Small intestine (tissue), 7 donors: ENCODE data around the gene VPS37B. TPM values are rescaled to one million over a fixed set of nuclear protein-coding genes. Genes with fewer than 3 reads are reported as not detected.

ENCODE experiments used
- DNase-seq, 2 donors: peaks; one replicate each; pipeline versions ENCODE4 v3.0.0 to v3.0.0-alpha.2; 2013
- FAIRE-seq: peaks from 2 replicates; lab custom pipeline; 2012; peaks lifted over from hg19 to GRCh38; lab: Jason Lieb, UNC
- H3K27ac ChIP-seq, 3 donors: one replicate each; pipeline ENCODE4 v1.5.1; 2013; ENCODE audit warnings: low read length in 2 of 3, mild to moderate bottlenecking in 2 of 3, control low read depth in 1 of 3, inconsistent platforms in 1 of 3, low read depth in 1 of 3, moderate library complexity in 1 of 3
- H3K27me3 ChIP-seq, 3 donors: one replicate each; pipeline ENCODE4 v1.6.1; 2013; ENCODE audit warnings: low read length in 3 of 3, inconsistent platforms in 1 of 3; ENCODE audit not compliant: control insufficient read depth in 3 of 3, insufficient read depth in 3 of 3
- H3K36me3 ChIP-seq, 3 donors: one replicate each; pipeline ENCODE4 v1.6.1; 2013; ENCODE audit warnings: low read length in 3 of 3, inconsistent platforms in 1 of 3, low read depth in 1 of 3, mild to moderate bottlenecking in 1 of 3, moderate library complexity in 1 of 3; ENCODE audit not compliant: control insufficient read depth in 3 of 3, insufficient read depth in 2 of 3
- H3K4me1 ChIP-seq, 3 donors: one replicate each; pipeline ENCODE4 v1.6.1; 2013; ENCODE audit warnings: low read length in 2 of 3, inconsistent platforms in 1 of 3, low read depth in 1 of 3, mild to moderate bottlenecking in 1 of 3, moderate library complexity in 1 of 3; ENCODE audit not compliant: control insufficient read depth in 3 of 3, insufficient read depth in 2 of 3
- H3K4me3 ChIP-seq, 3 donors: one replicate each; pipeline ENCODE4 v1.5.1; 2013; ENCODE audit warnings: low read length in 3 of 3, control low read depth in 1 of 3, inconsistent platforms in 1 of 3, low read depth in 1 of 3, mild to moderate bottlenecking in 1 of 3, moderate library complexity in 1 of 3
- H3K9me3 ChIP-seq, 2 donors: one replicate each; pipeline ENCODE4 v1.6.1; 2013; ENCODE audit warnings: low read depth in 1 of 2, low read length in 1 of 2; ENCODE audit not compliant: control insufficient read depth in 2 of 2, insufficient read depth in 1 of 2
- WGBS, 3 donors: extraction: QIAGEN DNeasy Blood & Tissue Kit; methylation state at CpG; one replicate each; pipeline ENCODE4 v1.1.7; 2013; 5-methylcytosine and 5-hydroxymethylcytosine counted together
- polyA plus RNA-seq, 4 donors: library from polyadenylated mRNA; stranded (reverse) in 3 of 4; unstranded in 1 of 4; fragments of 200-250 nt in 3 of 4; fragments of 120-200 nt in 1 of 4; gene quantifications; one replicate each; pipeline versions ENCODE4 v1.2.1 to v1.2.3, GENCODE V29; 2013
- donor health status: healthy with polysubstance abuse.
- donor health status: control.
- donor health status: control.
- donor health status: Bipolar disorder and iron deficiency.
- donor health status: healthy.

VPS37B gene
- polyA plus RNA-seq, 4 donors = 22.8 to 31.4 (median 25.1) TPM

DNA sequence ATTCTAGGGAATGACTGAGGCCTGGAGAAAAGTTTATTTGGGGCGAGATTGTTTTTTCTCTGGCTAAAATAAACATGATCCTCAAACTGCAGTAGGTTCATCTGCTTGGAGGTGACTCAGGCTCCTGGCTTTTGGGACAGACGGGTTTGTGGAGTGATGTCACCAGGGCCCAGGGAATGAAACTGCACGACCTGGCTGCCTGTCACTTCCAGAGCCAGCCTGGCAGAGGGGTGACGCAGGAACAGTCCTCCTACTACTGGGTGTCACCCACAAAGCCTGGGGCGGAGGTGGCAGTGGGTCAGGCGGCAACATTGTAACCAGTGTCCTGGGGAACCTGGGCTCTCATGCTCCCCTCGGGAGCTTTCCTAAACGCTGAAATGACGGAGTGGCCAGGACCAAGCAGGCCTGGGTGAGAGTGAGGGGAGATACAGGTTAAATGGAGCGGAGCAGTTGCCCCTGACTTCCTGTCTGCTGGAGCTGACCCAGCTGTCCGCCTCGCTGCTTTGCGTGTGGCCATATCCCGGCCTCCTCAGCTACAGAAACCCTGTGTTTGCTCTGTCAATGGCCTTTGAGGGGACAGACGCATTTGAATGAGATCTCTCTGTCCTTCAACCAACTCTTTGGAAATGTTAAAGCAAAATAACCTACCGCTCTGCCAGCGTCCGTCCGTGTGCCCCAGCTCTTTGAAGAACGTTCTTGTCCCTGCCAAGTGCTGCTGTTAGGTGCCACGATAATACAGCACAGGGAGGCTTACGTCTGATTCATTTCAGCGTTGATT is 54.2 kb downstream of the VPS37B start:
- H3K4me1 ChIP-seq = peaks cover 4 to 61% (median 6%) of the 10 kb centered on the region in 3 donors
- FAIRE-seq (no peak), DNase-seq (no peak)
- no peak overlapping the region for H3K27ac ChIP-seq
- WGBS, 3 donors = 69 to 76% (median 72%) methylated on average over 23 of the region's 23 CpGs
- peaks cover 0 to 50% (median 2%) of the 10 kb centered on the region in 3 donors for H3K36me3 ChIP-seq
- H3K27me3 ChIP-seq = no peaks in the 10 kb centered on the region
- no peak overlapping the region for H3K4me3 ChIP-seq
- no peaks in the 10 kb centered on the region for H3K9me3 ChIP-seq

DNA sequence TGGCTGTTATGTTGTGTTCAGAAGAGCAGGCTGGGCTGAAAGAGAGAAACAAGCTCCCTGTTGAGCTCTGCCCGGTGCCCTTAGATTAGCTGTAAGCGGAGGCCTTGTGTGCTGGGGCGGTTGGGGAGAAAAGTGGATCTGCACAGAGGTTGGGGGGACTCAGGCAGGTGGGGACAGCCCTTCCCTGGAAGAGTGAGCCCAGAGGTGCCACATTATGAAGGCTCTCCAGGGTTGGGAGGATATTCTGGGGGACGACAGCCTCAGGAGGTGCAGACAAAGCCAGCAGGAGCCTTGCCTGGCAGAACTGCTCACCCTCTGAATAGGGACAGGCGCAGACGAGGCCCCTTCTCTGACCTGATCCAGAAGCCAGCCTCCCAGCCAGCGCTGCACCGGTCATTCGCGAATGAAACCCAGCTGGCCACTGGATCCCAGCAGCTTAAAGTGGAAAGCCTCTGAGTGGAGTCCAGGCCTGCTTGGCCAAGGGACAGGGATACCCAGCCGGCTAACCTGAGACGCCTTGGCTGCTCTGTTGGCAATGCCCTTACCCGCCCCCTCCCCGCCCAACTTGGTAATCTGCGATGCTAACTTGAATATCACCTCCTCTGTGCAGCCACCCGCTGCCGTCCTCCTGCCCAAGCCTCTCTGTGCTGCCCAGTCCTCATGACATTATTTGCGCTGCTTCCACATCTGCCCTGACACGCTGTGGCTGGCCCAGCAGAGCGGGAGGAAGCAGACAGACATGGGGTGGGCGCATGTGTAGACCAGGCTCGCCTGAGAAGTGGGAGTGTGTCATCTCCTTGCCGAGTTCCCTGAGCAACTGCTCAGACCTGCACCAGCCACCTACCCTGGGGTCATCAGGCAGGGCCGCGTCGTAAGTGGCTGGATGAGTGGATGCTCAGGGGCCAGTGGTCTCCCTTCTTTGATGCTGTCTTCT is 55.1 kb downstream of the VPS37B start:
- H3K27me3 ChIP-seq = no peaks in the 10 kb centered on the region
- H3K27ac ChIP-seq = no peak overlapping the region
- FAIRE-seq (no peak), DNase-seq (no peak)
- peaks cover 4 to 61% (median 6%) of the 10 kb centered on the region in 3 donors for H3K4me1 ChIP-seq
- peaks cover 0 to 41% (median 2%) of the 10 kb centered on the region in 3 donors for H3K36me3 ChIP-seq
- no peaks in the 10 kb centered on the region for H3K9me3 ChIP-seq
- 82 to 86% (median 85%) methylated on average over 26 of the region's 26 CpGs for WGBS, 3 donors
- H3K4me3 ChIP-seq = no peak overlapping the region

DNA sequence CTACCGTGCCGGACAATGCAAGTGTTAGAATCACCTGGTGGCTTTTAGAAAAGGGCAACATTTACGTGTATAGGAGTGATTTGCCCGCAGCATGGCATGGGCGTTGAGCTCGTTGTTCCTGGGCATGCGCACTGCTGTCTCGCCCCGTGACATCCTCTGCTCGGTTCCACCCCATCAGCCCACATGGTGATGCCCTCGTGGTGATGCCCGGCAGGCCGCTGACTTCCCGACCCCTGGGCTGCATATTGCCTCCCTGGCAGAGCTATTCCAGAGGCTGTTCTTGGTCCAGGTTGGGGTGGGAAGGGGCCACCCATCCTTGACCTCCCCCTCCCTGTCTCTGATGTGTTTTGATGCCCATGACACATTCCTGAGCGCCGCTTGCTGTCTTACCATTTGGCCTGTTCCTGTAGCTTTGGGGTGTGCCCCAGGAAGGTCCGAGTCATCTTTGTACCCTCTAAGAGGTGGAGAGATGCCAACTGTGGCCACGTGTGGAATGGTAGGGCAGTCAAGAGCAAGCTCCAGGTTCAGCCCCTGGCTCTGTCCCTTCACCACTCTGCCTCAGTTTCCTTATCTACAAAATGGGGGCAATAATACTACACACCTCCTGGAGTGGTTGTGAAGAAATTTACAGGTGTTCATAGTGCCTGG is 55.9 kb downstream of the VPS37B start:
- Histone ChIP-seq H3K9me3 (no peaks in the 10 kb centered on the region), H3K4me3 (no peak overlapping the region), H3K27ac (no peak overlapping the region), H3K36me3 (peaks cover 0 to 33% (median 2%) of the 10 kb centered on the region in 3 donors), H3K27me3 (no peaks in the 10 kb centered on the region), H3K4me1 (peaks cover 4 to 61% (median 6%) of the 10 kb centered on the region in 3 donors)
- 78 to 85% (median 81%) methylated on average over 18 of the region's 18 CpGs for WGBS, 3 donors
- DNase-seq (no peak), FAIRE-seq (no peak)

DNA sequence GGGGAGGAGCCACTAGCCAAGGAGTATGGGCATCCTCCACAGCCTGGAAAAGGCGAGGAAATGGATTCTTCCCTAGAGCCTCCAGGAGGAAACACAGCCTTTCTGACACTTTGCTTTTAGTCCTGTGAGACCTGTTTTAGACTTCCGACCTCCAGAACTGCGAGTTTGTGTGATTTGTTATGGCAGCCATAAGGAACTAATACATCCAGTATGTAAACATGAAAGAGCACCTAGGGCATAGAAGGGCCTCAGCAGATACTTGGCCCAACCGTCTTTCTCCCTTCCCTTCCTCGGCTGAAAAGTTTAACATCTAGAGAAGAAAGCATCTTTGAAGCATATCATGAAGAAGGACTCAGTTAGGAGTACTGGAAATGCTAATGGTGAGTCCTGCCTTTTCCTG is 57.1 kb downstream of the VPS37B start:
- peak overlapping the region in 2 of 3 donors; percentile 32 to 88 for H3K27ac ChIP-seq
- no peaks in the 10 kb centered on the region for H3K27me3 ChIP-seq
- no peak overlapping the region for H3K4me3 ChIP-seq
- 85 to 92% (median 90%) methylated on average over 5 of the region's 5 CpGs for WGBS, 3 donors
- DNase-seq (no peak), FAIRE-seq (no peak)
- H3K4me1 ChIP-seq = peaks cover 4 to 64% (median 6%) of the 10 kb centered on the region in 3 donors
- H3K36me3 ChIP-seq = peaks cover 0 to 29% (median 0%) of the 10 kb centered on the region in 3 donors
- H3K9me3 ChIP-seq = no peaks in the 10 kb centered on the region

DNA sequence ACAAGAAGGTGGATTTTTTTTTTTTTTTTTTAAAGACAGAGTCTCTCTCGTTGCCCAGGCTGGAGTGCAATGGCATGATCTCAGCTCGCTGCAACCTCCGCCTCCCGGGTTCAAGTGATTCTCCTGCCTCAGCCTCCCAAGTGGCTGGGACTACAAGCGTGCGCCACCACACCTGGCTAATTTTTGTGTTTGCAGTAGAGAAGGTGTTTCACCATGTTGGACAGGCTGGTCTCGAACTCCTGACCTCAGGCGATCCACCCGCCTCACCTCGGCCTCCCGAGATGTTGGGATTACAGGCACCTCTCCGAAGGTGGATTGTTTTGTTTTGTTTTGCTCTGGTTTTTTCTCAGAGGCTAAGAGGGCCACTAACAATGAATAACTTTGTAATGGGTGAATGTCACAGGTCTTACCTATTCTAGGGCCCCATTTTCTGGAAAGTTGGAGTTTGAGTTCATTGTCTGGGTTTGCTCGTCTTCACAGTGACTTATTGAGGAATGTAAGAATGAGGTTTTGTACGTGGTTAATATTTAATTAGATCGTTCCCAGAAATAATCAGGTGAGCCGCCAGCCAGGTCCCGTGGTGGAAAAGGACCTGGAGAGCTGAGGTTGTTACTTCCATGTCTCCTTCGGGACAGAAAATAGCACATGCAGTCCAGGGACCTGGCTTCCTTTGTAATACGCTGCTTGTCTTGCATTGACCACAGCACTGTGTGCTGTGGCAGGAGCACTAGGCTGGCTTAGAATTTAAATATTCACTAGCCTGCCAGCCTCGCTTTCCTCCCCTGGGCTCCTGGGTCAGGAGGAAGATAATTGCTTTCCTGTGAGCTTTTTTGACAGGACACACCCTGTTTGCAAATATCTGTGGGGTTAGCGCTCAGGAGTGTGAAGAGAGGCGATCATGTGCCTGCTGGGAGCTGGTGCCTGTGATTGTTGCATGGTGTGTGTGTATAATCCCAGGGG is 58.3 kb downstream of the VPS37B start:
- Histone ChIP-seq H3K27me3 (no peaks in the 10 kb centered on the region), H3K4me3 (peak overlapping the region in 2 of 3 donors; percentile 70 to 94), H3K27ac (peak overlapping the region; percentile 53 to 88 (median 77)), H3K4me1 (peaks cover 4 to 52% (median 6%) of the 10 kb centered on the region in 3 donors), H3K9me3 (no peaks in the 10 kb centered on the region), H3K36me3 (peaks cover 0 to 26% (median 0%) of the 10 kb centered on the region in 3 donors)
- 32 to 68% (median 39%) methylated on average over 22 of the region's 22 CpGs for WGBS, 3 donors
- FAIRE-seq (no peak), DNase-seq (peak; percentile 70 to 86)

DNA sequence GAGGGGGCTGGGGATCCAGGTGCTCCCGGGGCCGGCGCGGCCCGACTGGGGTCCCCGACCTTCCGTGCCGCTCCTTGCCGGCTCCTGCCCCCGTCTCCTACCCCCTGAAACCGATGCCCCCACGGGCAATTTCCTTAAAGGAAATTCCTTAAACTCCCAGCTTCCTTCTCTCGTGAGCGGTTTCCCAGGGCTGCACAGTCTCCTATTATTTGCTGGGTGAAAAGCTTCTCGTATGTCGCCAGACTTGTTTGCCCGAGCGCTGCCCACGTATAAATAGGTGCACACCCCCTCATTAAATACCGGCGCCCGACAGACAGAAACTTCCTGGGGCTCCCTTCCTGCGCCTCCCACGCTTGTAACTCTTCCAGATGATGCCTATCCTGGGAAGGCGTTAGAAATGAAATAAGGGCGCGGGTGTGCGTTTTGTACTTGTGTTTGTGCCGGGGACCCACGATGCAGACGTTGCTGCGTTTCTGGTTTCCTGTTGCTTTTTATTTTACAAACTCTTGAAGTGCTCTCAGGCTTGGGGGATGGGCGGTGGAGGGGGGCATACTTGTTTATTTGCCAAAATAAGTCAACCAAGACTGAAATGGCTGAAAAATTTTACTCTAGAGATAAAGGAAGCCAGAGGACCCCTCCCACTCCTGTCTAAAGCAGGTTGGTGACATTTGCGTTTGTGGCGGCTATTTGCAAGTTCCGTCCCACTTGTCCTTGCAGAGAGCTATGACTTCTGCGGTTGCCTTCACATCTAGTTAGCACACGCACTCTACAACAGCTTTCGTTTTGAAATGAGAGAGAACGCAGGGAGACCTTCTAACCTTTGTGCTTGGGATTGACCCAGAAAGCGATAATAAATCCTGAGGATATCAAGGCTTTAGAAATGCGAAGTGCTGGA is 59.6 kb downstream of the VPS37B start:
- Histone ChIP-seq H3K4me3 (peak overlapping the region; percentile 70 to 94 (median 89)), H3K27me3 (no peaks in the 10 kb centered on the region), H3K36me3 (peaks cover 0 to 21% (median 0%) of the 10 kb centered on the region in 3 donors), H3K4me1 (peaks cover 4 to 45% (median 6%) of the 10 kb centered on the region in 3 donors), H3K27ac (peak overlapping the region; percentile 87 to 91 (median 88)), H3K9me3 (no peaks in the 10 kb centered on the region)
- FAIRE-seq (no peak), DNase-seq (peak; percentile 79 to 89)
- WGBS, 3 donors = 0 to 1% (median 0%) methylated on average over 32 to 42 of the region's 42 CpGs

DNA sequence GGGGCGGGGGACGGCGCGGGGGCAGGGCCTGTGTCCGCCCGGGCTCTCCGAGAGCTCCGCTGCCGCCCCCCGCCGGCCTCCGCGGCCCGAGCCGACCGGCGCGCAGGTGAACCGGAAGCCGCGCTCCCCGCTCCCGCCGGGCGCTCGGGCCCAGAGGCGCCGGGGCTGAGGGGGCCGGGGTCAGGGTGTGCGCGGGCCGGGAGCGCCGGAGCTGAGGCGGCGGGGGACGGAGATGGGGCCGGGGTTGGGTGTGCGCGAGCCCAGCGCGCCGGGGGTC is 60.2 kb downstream of the VPS37B start:
- Histone ChIP-seq H3K27ac (peak overlapping the region; percentile 87 to 91 (median 88)), H3K4me1 (peaks cover 4 to 44% (median 6%) of the 10 kb centered on the region in 3 donors), H3K36me3 (peaks cover 0 to 16% (median 0%) of the 10 kb centered on the region in 3 donors), H3K27me3 (no peaks in the 10 kb centered on the region), H3K4me3 (peak overlapping the region; percentile 70 to 94 (median 89)), H3K9me3 (no peaks in the 10 kb centered on the region)
- 0 to 1% methylated on average over 15 to 43 of the region's 43 CpGs; no CpG with 5 or more reads in 1 of the 3 donors for WGBS, 3 donors
- FAIRE-seq (no peak), DNase-seq (peak; percentile 26 to 67)
